ENCODE results near the gene LANCL1. TPM values are rescaled to one million over a fixed set of nuclear protein-coding genes. Genes with fewer than 3 reads are reported as not detected.
"Not testable (repeated sequence)": the region's sequence is repeated elsewhere in the genome, so short reads cannot be mapped to it uniquely, and the experiment has no call there.

The LANCL1 gene
- total RNA-seq, 2 donors from 2014 or later = 21.3 to 31.0 TPM

DNA sequence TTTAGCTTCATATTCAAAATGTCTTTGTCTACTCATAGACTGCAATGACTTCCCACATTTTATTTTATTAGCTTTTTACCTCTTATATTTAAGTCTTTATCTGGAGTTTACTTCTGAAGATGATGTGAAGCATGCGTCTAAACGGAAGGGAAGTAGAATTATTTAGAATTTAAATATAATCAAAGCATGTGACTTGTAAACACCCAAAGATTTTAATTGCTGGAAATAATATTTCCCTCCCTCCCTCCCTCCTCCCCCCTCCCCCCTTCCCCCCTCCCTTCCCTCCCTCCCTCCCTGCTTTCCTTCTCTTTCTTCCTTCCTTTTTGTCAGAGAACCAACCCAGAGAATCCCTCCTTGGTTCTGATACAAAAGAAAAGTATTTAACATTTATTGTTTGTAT, 2.1 kb upstream of the LANCL1 start:
- no peaks in the 10 kb centered on the region for H3K27me3 Mint-ChIP-seq
- H3K27ac Mint-ChIP-seq = peak overlapping the region; percentile 93
- peaks cover 23% of the 10 kb centered on the region for H3K4me1 Mint-ChIP-seq
- ATAC-seq (replicated peaks) = no peak
- peaks cover 11% of the 10 kb centered on the region for H3K36me3 Mint-ChIP-seq (ENCODE audit: low read depth)
- peaks cover 2% of the 10 kb centered on the region for H3K9me3 Mint-ChIP-seq
- H3K4me3 Mint-ChIP-seq = peak overlapping the region; percentile 89

DNA sequence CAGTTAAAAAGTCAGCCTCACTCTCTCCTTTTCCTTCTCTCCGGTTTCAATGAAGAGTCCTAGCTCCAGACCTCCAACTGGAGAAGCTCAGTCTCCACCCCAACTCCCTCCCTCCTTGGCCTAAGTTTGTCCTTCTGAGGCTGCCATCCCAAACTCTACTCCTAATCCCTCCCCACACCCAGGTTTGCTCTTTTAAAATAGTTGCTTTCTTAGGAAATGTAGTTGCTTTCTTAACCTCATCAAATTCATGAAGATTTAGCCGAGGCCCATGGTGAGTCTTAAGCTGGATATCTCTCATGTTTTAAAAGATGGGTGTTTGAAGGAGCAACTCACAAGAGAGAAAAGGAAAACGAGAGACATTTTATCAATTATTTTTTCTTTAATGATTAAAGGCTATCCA, 937 bp upstream of the LANCL1 start:
- Mint-ChIP-seq H3K4me3 (peak overlapping the region; percentile 89), H3K4me1 (peaks cover 23% of the 10 kb centered on the region)
- no peak for ATAC-seq (replicated peaks)

DNA sequence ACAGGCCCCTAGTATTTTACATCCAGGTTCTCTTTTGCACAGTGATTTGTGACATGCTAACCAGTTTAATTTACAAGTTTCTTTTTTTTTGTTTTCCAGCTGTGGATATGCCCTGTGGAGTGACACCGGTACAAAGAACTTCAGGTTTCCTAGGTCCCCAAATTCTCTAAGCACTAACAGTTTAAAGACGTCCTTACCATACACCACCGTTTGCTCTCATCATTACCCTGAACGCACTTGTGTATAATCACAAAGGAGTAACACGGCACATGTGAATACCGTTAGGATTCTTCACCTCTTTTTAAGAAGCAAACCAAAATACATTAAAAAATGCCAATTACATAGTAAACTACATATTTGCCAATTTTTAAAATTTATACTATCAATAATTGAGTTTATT, 853 bp downstream of the LANCL1 start:
- peaks cover 23% of the 10 kb centered on the region for H3K4me1 Mint-ChIP-seq
- H3K4me3 Mint-ChIP-seq = peak overlapping the region; percentile 89
- H3K27ac Mint-ChIP-seq = peak overlapping the region; percentile 93
- no peaks in the 10 kb centered on the region for H3K27me3 Mint-ChIP-seq
- no peaks in the 10 kb centered on the region for H3K9me3 Mint-ChIP-seq
- no peak for ATAC-seq (replicated peaks)
- H3K36me3 Mint-ChIP-seq (ENCODE audit: low read depth) = peaks cover 37% of the 10 kb centered on the region

More for the DNA sequence above, 937 bp upstream of the LANCL1 start:
- Mint-ChIP-seq H3K36me3 (ENCODE audit: low read depth) (peaks cover 22% of the 10 kb centered on the region), H3K27me3 (no peaks in the 10 kb centered on the region), H3K27ac (peak overlapping the region; percentile 93), H3K9me3 (no peaks in the 10 kb centered on the region)

GRCh38 chr2:210474776-210475175, 1.8 kb downstream of the LANCL1 start:
- Mint-ChIP-seq H3K27me3 (no peaks in the 10 kb centered on the region), H3K9me3 (no peaks in the 10 kb centered on the region), H3K27ac (no peak overlapping the region), H3K4me1 (peaks cover 18% of the 10 kb centered on the region), H3K36me3 (ENCODE audit: low read depth) (peaks cover 46% of the 10 kb centered on the region), H3K4me3 (peak overlapping the region; percentile 89)
- no peak for ATAC-seq (replicated peaks)

DNA sequence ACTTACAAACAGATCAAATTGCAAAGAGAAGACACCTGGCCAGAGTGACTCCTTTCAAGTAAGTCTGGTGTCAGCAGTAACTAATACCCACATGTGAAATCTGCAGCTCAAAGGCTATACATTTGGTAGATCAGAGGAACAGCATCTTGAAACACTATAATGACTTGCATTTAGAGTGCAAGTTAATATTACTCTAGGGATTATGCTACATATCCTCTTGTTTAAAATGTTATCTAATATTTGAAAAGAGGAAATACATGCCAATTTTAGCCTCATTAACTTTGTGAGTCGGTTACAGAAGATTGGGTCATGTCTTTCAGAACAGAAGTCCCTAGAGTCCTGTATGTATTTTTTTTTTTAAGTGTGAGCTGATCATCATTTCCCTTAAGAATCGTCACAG, 15.2 kb downstream of the LANCL1 start:
- no peaks in the 10 kb centered on the region for H3K27me3 Mint-ChIP-seq
- H3K4me1 Mint-ChIP-seq = peaks cover 5% of the 10 kb centered on the region
- no peaks in the 10 kb centered on the region for H3K9me3 Mint-ChIP-seq
- no peak overlapping the region for H3K27ac Mint-ChIP-seq
- peaks cover 81% of the 10 kb centered on the region for H3K36me3 Mint-ChIP-seq (ENCODE audit: low read depth)
- no peak overlapping the region for H3K4me3 Mint-ChIP-seq
- ATAC-seq (replicated peaks) = no peak

DNA sequence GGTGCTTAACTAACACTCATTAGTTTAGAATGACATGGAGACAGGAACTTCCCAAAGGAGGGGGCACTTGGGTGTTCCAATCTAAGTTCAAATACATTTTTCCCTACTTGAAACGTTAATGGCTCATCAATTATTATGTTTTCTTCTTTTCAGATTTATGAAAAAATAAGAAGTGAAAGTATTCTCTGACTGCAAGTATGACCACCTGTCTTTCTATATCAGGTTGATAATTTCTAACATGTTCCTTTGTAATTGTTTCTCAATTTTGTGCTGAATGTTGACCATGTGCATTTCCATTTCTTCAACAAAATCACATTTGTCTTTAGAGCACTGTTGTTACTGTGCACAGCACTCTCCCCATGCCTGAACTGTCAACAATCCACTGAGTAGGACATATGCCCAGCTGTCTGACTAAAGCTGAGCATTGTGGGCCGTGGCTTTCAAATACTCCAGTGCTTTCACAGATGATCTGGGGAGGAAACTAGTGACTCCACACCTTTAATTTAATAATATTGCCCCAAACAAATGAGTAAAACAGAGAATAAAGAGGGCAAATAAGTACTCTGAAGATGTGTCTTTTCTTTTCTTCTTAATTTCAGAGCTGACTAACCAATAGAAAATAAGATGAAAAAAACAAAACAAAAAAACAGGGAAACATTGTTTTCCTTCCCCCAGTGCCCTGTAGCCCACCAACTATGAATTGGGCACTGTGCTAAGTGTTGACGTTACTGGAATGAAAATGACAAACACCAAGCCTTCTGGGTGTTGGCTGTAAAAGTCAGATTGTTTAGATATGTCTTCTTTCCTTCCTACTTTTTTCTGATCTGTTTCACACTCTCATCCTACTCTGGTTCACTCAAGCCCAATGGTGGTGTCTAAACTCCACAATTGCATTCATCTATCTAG, 16.0 kb downstream of the LANCL1 start:
- Mint-ChIP-seq H3K27ac (no peak overlapping the region), H3K4me1 (peaks cover 5% of the 10 kb centered on the region), H3K9me3 (no peaks in the 10 kb centered on the region), H3K36me3 (ENCODE audit: low read depth) (peaks cover 81% of the 10 kb centered on the region), H3K4me3 (no peak overlapping the region), H3K27me3 (no peaks in the 10 kb centered on the region)
- ATAC-seq (replicated peaks) = no peak

DNA sequence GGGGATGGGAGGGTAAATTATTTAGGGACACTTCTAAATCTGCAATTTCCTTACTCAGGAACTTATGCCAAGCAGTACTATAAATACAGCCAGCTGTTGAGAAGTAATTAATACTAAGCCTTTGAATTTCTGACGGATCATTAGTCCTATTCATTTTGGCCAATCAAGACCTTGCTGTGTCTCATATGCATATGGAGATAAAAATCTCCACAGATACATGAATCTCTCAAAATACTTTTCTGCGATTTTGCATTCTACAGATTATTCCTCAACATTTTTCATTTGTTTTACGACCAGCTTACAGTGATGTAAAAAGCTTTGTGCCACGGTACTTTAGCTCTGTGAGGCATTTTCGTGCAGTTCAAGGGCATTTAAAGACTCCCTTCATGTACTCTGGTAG, 16.7 kb downstream of the LANCL1 start:
- H3K4me3 Mint-ChIP-seq = no peak overlapping the region
- H3K9me3 Mint-ChIP-seq = no peaks in the 10 kb centered on the region
- peaks cover 5% of the 10 kb centered on the region for H3K4me1 Mint-ChIP-seq
- H3K27ac Mint-ChIP-seq = no peak overlapping the region
- peaks cover 81% of the 10 kb centered on the region for H3K36me3 Mint-ChIP-seq (ENCODE audit: low read depth)
- no peaks in the 10 kb centered on the region for H3K27me3 Mint-ChIP-seq
- ATAC-seq (replicated peaks) = no peak

DNA sequence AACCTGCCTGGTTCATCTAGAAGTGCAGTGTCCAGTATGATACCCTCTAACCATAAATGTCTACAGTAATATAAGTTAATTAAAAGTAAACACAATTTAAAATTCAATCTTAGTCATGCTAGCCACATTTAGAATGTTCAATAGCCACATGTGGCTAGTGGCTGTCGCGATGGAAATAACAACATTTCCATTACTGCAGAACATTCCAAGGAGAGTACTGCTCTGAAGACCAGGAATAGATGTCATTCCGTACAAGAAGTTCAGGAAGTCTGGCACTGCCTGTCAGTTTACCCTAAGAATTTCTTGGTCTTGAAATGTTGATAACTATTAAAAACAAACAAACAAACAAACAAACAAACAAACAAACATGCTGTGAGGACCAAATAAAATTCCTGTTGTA, 17.2 kb downstream of the LANCL1 start:
- Mint-ChIP-seq H3K4me1 (peaks cover 5% of the 10 kb centered on the region), H3K9me3 (no peaks in the 10 kb centered on the region), H3K27ac (no peak overlapping the region), H3K27me3 (no peaks in the 10 kb centered on the region), H3K36me3 (ENCODE audit: low read depth) (peaks cover 84% of the 10 kb centered on the region), H3K4me3 (no peak overlapping the region)
- no peak for ATAC-seq (replicated peaks)

- no peak for ATAC-seq (replicated peaks)
- peaks cover 9% of the 10 kb centered on the region for H3K4me1 Mint-ChIP-seq
- H3K36me3 Mint-ChIP-seq (ENCODE audit: low read depth) = peaks cover 86% of the 10 kb centered on the region
- no peaks in the 10 kb centered on the region for H3K27me3 Mint-ChIP-seq
- H3K4me3 Mint-ChIP-seq = no peak overlapping the region
- H3K27ac Mint-ChIP-seq = peak overlapping the region; percentile 35
- no peaks in the 10 kb centered on the region for H3K9me3 Mint-ChIP-seq
These were observed 18.2 kb downstream of the LANCL1 start for GRCh38 chr2:210458395-210458794.

DNA sequence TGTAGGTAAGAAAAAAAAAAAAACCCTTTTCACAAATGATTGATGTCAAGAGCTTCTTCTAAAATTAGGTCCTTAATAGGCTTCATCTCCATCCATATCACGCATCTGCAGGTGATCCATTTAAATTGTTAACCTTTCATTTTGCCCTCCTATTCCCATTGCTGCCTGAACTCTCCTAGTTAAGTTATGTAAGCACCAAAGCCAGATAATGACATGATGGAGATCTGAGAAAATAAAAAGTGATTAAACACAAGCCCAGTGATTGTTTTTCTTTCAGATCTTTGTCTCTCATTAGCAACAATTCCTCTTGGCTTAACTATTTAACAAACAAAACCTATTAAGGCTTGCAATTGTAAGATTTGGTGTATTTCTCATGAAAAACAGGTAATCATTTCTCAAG, 20.0 kb downstream of the LANCL1 start:
- Mint-ChIP-seq H3K36me3 (ENCODE audit: low read depth) (peaks cover 87% of the 10 kb centered on the region), H3K4me1 (peaks cover 9% of the 10 kb centered on the region), H3K4me3 (no peak overlapping the region), H3K9me3 (no peaks in the 10 kb centered on the region), H3K27ac (no peak overlapping the region), H3K27me3 (no peaks in the 10 kb centered on the region)
- ATAC-seq (replicated peaks) = no peak

- Mint-ChIP-seq H3K27ac (no peak overlapping the region), H3K9me3 (no peaks in the 10 kb centered on the region), H3K27me3 (no peaks in the 10 kb centered on the region), H3K4me1 (peaks cover 20% of the 10 kb centered on the region), H3K36me3 (ENCODE audit: low read depth) (peaks cover 89% of the 10 kb centered on the region), H3K4me3 (no peak overlapping the region)
- ATAC-seq (replicated peaks) = no peak
These were observed 22.2 kb downstream of the LANCL1 start for GRCh38 chr2:210454336-210454735.

GRCh38 chr2:210452194-210452593, 24.4 kb downstream of the LANCL1 start:
- H3K27ac Mint-ChIP-seq = no peak overlapping the region
- peaks cover 13% of the 10 kb centered on the region for H3K9me3 Mint-ChIP-seq
- peaks cover 96% of the 10 kb centered on the region for H3K36me3 Mint-ChIP-seq (ENCODE audit: low read depth)
- no peaks in the 10 kb centered on the region for H3K27me3 Mint-ChIP-seq
- H3K4me1 Mint-ChIP-seq = peaks cover 21% of the 10 kb centered on the region
- no peak overlapping the region for H3K4me3 Mint-ChIP-seq
- no peak for ATAC-seq (replicated peaks)

GRCh38 chr2:210450942-210451341, 25.6 kb downstream of the LANCL1 start:
- H3K4me1 Mint-ChIP-seq = peaks cover 24% of the 10 kb centered on the region
- H3K4me3 Mint-ChIP-seq; H3K27ac Mint-ChIP-seq; ATAC-seq (replicated peaks); H3K27me3 Mint-ChIP-seq: not testable (repeated sequence)
- H3K36me3 Mint-ChIP-seq (ENCODE audit: low read depth) = peaks cover 98% of the 10 kb centered on the region
- H3K9me3 Mint-ChIP-seq = peaks cover 17% of the 10 kb centered on the region

DNA sequence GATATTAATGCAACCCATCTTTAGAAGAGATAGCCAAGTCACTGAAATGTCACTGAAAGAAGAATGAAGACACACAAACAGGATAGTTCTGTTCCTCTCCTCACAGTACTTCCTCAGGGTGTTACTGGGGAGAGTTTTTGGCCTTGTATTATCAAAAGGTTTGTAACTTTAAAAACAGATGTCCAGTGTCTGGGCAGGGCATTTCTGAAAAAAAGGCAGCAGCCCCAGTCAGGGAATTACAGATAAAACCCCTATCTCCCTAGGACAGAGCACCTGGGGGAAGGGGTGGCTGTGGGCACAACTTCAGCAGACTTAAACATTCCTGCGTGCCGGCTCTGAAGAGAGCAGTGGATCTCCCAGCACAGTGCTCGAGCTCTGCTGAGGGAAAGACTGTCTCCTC, 30.8 kb downstream of the LANCL1 start:
- H3K4me3 Mint-ChIP-seq = no peak overlapping the region
- no peak overlapping the region for H3K27ac Mint-ChIP-seq
- no peaks in the 10 kb centered on the region for H3K27me3 Mint-ChIP-seq
- peaks cover 63% of the 10 kb centered on the region for H3K36me3 Mint-ChIP-seq (ENCODE audit: low read depth)
- no peak for ATAC-seq (replicated peaks)
- H3K9me3 Mint-ChIP-seq = peaks cover 17% of the 10 kb centered on the region
- H3K4me1 Mint-ChIP-seq = peaks cover 17% of the 10 kb centered on the region

GRCh38 chr2:210445116-210445707, 31.3 kb downstream of the LANCL1 start:
- H3K4me1 Mint-ChIP-seq = peaks cover 13% of the 10 kb centered on the region
- H3K27me3 Mint-ChIP-seq = no peaks in the 10 kb centered on the region
- peaks cover 17% of the 10 kb centered on the region for H3K9me3 Mint-ChIP-seq
- no peak for ATAC-seq (replicated peaks)
- no peak overlapping the region for H3K27ac Mint-ChIP-seq
- peaks cover 63% of the 10 kb centered on the region for H3K36me3 Mint-ChIP-seq (ENCODE audit: low read depth)
- no peak overlapping the region for H3K4me3 Mint-ChIP-seq
